Daoy (cell line): ENCODE results near the gene HOMER3. TPM values are rescaled to one million over a fixed set of nuclear protein-coding genes. Genes with fewer than 3 reads are reported as not detected.

ENCODE experiments used
- DNase-seq: peaks from one replicate; pipeline ENCODE4 v3.0.0-alpha.2; 2015; ENCODE audit warnings: low read depth
- total RNA-seq: library from RNA; depleted of rRNA; stranded (reverse); fragments of >200 nt; shearing (Covaris generic); gene quantifications from 2 replicates; pipeline ENCODE4 v1.2.3, GENCODE V29; 2014; rRNA removed

Gene HOMER3
- 30.8 and 32.9 TPM in 2 replicates for total RNA-seq

DNA sequence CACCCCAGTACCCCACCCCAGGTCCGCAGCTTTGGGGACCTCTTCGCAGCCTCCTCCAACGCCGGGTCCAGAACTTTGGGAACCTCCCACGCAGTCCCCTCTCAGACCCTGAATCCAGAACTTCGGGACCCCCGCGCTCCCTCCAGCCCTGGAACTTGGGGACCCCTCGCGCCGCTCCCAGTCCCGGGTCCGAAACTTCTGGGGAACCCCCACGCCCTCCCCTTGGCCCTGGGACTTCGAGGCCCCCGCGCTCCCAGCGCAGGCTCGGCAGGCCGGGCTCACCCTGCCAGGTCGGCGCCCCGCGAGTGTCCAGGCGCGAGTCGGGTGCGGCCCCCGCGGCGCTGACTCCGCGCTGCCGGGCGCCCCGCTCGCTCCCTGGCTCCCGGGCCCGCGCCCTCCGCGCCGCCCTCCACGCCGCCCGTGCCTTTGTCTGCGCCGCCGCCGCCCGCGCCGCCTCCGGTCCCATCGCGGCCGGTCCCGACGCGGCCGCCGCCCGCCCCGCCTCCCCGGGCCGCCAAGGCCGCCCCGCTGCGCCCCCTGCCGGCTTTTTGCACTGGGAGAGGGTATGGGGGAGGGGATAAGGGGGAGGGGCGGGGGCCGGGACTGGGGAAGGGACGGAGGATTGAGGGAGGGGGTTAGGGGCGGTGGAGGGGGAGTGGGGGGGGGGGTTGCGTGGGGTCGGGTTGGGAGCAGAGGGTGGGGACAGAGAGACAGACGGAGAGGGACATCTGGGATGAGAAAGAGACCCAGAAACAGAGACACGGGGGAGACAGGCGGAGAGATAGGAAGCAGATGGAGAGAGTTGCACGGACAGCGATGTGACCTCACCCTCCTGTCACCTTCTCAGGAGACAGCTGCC, at the start of gene HOMER3:
Gene HOMER3 (minus strand): TSS at position 449 of the 859 bp plus-strand sequence. CDS start 2,235 bp downstream, outside the sequence.
- peak; percentile 79 for DNase-seq

DNA sequence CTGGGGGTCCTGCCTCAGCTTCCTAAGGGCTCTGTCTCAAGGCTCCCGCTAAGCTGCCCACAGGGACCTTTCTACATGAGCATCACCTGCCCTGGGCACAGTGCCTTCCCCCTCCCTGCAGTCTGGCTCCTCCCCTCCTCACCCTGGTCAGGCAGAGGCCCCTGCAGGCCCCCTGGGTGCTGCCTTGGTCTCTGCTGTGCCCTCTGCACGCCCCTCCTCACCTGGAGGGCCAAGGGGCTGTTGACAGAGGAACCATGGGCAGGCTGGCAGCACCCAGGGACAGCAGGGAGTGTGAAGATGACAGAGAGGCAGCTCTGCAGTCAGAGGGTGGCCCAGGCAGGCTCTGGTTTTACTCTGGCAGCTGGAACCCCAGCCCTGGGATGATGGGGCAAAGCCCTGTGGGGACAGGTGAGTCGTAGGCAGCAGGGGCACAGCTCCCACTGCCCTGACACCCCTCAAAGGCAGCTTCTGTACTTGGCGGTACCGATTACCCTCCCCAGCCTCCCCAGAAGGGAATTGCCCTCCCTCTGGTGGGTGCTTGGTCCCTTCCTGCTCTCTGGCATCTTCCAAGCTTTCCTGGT, 49.2 kb upstream of the HOMER3 start:
- DNase-seq, result no peak

DNA sequence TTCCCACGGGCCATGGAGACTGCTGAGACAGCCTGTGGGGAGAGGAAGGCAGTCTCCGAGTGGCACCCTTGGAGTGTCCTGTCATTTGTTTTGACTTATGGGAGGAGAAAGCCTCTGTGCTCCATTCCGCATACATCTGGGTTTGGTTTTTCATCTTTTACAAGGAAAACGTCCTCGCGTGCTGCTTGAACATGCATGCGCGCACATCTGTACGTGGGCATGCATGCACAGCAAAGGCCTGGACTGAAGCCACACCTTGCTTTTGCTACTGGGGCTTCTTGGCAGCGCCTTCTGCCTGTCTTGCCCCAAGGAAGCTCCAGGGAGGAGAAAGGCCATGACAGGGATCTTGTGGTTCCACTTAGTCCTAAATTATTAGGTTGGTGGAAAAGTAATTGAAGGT, 48.3 kb upstream of the HOMER3 start:
- DNase-seq, result no peak

DNA sequence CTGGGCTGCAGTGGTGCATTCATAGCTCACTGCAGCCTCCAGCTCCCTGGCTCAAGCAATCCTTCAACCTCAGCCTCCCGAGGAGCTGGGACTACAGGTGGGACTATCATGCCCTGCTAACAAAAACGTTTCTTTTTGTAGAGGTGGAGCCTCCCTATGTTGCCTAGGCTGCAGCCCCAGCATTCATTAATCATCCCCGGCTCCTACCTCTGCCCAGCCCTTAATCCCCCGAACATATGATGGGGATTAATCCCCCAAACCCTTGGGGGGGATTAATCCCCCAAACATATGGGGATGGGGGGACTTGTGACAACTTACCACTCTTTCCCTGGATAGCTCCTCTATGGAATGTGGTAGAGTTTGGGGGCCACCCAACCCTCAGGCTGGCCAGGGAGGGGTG, 46.4 kb upstream of the HOMER3 start:
- no peak for DNase-seq

DNA sequence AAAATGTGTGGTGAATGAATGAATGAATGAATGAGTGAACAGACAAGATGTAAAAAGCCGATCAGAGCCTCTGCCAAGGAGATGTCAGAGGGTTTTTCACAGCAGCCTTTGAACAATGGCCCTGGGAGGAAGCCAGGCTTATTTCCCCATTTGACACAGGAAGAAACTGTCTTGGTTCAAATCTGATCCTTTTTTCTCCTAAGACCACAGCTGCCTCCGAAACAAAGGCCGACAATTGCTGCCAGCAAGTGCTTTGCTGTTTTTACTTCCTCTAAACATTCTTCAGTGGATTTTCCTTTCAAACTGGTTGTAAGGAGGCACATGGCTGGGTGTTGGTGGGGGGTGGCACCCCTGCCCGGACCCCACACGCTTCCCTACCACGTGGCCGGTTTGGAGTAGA, 44.2 kb upstream of the HOMER3 start:
- DNase-seq, result no peak

DNA sequence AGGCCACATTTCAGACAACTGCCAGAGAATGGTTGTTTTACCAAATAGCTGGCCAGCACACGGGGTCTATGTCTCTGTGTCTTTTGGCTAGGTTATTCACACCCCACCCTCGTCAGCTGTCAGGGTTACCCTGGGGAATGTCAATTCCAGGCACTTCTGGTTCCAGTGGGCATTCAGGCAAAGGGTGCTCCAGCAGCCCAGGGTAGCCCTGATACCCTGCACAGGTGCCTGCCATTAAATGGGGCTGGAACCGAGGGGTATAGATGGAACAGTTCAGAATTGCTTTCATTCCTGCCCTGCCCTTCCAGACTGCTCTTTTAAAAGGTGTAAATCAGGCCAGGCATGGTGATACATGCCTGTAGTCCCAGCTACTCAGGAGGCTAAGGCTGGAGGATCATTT, 43.2 kb upstream of the HOMER3 start:
- no peak for DNase-seq

DNA sequence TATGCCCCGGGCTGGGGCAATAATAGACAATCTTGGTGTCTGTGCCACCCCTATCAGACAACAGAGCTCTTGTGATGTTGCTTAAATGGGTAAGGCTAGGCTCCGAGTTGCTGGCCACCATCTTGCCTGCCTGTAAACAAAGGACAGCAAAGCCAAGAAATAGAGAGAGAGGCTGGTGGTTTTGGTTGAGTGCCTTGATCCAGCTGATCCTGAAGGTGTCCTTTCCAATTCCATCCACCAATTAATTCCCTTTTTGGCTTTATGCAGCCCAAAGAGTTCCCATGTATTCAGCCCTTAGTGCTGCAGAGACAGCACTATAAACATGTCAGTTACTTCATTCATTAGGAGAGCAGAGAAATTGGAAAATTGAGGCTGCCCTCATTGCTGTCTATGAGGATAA, 41.7 kb upstream of the HOMER3 start:
- no peak for DNase-seq

DNA sequence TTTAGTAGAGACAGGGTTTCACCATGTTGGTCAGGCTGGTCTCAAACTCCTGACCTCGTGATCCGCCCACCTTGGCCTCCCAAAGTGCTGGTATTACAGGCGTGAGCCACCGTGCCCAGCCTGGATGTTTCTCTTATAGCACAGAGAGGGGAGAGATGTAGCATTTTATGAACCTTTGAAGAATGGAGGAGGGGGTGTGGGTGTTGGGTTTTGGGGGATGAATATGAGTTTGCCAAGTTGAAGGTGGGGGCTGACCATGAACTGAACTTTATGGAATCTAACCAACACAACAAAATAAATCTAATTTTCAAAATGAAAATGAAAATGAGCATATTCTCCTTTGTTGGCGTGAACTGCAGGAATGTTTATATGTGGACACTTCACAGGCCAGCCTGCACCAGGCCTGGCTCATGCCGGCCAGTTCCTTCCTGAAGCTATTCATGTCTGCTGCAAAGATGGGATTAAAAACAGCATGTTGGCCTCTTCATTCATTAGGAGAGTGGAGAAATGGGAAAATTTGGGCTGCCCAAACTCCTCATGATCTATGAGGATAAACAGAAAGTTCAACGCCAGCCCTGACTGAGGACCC, 39.5 kb upstream of the HOMER3 start:
- DNase-seq, result no peak

DNA sequence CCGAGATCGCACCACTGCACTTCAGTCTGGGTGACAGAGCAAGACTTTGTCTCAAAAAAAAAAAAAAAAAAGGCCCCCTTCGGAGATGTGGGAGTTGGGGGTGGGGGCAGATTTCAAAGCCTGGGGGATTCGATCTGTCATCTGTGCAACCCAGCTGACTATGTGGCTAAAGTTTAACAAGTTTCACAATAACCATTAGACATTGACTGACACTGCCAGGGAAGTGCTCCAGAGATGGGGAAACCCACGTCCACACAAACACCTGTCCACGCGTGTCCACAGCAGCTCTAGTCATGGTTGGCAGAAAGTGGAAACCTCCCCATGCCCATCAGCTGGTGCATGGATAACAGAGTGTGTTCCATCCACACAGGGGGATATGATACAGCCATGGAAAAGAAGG, 37.6 kb upstream of the HOMER3 start:
- DNase-seq, result no peak

DNA sequence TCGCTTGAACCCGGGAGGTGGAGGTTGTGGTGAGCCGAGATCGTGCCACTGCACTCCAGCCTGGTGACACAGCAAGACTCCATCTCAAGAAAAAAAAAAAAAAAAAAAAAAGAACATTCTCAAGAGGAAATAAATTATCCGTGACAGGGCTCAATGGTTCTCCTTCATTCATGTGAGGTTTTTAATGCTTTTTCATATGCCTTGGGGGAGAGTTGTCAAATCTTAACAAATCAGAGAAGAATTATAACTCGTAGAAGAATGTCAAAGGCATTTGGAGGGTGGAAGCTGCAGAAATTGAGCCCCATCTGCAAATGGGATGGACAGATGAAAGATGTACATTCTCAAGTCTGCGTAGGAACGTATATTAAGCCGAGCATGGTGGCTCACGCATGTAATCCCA, 34.9 kb upstream of the HOMER3 start:
- DNase-seq, result no peak

DNA sequence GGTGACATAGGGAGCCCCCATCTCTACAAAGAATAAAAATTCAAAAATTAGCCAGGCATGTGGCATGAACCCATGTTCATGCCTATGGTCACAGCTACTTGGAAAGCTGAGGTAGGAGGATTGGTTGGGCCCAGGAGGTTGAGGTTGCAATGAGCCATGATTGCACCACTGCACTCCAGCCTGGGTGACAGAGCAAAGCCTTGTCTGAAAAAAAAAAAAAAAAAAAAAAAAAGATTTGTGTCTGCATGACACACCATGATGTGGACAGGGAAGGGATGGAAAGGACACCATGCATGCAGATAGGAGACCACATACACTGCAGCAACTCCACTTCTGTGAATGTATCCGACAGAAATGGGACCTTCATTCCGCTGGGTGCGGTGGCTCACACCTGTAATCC, 34.0 kb upstream of the HOMER3 start:
- peak; percentile 52 for DNase-seq

DNA sequence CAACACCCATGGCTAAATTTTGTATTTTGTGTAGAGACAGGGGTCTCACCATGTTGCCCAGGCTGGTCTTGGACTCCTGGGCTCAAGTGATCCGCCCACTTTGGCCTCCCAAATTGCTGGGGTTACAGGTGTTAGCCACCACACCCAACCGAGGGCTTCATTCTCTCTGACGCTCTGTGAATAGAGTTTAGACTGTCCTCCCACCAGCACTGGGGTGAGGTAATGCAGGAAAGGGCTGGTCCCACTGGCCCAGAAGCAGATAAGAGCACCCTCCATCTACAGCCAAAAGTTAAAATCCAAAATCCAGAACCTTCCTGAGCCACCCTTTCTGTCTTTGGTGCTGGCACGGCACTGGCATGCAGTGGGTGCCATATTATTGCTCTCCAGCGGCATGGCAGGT, 31.8 kb upstream of the HOMER3 start:
- no peak for DNase-seq

DNA sequence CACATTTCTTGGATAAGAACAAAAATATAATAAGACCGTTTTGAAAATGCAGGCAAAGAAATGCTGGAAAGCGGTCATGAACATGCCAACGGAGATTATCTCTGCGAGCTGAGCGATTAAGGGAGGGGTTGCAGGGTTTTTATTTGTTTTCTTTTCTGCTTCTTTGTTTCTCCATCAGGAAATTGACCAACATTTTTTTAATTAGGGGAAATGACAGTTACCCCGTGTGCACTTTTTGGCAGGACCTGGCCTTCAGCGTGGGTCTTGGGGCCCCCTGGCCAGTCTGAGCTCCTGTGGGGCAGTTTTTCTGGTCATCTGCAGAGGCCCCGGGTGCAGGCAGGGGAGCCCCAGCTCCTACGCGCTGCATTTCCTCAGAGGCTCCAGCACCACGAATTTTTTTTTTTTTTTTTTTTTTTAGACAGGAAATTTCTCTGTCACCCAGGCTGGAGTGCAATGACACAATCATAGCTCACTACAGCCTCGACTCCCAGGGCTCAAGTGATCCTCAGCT, 31.3 kb upstream of the HOMER3 start:
- peak; percentile 54 for DNase-seq

DNA sequence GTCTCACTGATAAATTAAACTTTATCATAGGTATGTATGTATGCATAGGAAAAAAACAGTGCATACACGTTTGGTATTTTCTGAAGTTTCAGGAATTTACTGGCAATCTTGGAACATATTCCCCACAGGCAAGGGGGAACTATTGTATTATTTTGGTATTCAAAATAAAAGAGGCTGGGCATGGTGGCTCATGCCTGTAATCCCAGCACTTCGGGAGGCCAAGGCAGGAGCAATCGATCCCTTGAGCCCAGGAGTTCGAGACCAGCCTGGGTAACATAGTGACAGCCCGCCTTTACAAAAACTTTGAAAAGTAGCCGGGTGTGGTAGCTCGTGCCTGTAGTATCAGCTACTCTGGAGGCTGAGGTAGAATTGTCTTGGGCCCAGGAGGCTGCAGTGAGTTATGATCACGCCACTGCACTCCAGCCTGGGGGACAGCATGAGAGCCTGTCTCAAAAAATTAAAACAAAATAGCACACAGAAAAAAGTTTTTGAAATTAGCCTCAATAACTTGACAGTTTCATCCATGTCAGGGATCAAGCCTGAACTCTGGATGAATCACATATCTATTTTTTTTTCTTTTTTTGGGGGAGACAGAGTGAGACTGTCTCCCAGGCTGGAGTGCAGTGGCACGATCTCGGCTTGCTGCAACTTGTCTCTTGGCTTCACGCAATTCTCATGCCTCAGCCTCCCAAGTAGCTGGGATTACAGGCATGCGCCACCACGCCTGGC, 29.1 kb upstream of the HOMER3 start:
- DNase-seq, result no peak

DNA sequence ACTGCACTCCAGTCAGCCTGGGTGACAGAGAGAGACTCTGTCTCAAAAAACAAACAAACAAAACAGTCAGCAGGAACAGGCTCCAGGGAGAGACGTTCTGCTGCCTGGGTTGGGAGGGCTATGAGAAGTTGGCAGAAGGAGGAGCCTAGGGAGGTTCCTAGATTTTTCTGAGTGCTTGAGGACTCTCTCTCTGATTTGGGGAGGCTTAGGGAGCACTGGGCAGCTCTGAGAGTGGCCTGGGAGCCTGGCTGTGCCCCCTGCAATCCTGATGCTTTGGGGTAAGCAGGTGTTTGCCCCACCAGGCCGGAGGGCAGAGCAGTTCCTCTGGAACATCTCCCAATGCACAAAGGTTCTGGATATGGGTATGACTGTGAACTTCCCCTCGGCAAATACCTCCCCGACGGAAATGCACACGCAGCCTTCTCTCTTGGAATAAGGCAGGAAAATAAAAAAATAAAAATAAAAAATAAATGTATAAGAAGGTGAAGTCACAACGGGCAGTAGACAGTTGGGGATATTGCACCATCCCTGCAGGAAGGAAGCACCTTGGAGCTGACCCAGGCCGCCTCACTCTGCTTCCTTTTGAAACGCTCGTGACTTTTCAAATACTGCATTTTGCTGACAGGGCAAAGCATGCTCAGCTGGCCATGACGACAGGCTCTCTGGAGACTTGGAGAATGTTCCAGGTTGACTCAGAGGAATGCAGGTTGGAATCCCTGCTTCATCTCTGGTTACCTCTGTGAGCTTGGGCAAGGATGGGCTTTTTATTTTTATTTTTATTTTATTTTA, 26.5 kb upstream of the HOMER3 start:
- peak; percentile 36 for DNase-seq

DNA sequence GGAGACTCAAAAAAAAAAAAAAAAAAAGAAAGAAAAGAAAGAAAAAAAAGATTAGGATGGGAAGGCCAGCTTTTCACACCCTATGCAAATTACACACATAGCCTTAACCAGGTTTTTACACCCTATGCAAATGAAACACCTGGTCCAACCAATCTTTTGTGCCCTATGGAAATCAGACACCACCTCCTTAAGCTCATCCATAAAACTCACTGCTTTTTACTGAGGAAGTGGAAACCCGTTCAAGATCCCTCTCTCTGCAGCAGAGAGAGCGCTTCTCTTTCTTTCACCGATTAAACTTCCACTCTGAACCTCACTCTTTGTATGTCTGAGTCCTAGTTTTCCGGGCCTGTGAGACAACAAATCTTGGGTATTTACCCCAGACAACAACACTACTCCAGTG, 25.3 kb upstream of the HOMER3 start:
- no peak for DNase-seq

DNA sequence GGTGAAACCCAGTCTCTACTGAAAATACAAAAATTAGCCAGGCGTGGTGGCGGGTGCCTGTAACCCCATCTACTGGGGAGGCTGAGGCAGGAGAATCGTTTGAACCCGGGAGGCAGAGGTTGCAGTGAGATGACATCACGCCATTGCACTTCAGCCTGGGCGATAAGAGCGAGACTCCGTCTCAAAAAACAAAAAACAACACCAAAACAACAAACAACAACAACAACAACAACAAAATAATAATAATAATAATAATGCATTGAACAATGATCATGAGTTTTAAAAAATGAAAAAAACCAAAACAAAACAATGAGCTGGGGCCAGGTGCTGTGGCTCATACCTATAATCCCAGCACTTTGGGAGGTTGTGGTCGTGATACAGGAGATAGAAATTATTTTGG, 23.1 kb upstream of the HOMER3 start:
- no peak for DNase-seq

DNA sequence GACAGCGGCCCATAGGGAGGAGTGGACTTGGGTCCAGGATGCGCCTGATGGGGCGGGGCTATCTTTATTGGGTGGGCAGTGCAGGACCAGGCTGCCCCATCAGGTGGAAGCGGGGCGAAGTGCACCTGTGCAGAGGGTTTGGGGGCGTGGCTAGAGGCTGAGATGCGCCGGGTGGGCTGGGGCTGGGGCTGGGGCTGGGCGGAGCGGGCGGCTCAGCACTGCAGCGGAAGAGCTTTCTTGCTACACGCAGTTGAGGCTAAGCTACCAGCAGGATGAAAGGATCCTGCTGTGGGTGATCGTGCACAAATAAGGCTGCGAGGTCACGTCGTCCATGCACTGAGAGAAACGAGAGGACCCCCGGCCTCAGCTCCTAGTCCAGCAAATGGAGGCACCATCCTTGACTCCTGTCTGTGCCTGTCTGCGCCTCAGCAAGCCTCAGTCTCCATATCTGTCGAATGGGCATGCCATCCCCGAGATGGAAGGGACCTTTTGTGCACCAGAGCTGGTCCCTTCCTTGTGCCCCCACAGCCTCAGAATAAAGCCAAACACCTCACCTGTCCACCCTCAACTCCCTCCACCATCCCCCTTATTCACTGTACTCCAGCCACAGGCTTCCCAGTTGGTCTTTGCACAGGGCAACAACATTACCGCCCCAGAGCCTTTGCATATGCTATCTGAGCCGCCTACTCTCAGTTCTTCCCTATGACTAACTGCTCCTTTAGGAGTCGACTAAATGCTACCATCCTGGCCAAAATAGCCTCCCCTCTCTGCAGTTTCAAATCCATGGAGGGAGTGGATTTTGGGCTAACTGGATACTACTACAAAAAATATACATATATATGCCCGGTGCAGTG, 21.0 kb upstream of the HOMER3 start:
- no peak for DNase-seq

DNA sequence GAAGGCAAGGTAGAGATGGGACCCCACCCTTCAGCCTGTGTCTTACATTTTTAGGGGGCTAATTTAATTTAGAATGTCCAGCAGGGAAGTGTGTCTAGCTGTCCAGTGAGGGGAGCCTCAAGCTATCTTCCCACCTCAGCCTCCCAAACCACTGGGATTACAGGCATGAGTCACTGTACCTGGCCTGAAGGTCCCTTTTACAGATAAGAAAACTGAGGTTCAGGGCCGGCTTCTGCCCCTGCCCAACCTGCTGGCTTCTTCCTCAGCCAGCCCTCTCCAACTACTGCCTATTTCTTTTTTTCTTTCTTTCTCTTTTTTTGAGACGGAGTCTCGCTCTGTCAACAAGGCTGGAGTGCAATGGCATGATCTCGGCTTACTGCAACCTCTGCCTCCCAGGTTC, 19.4 kb upstream of the HOMER3 start:
- no peak for DNase-seq

DNA sequence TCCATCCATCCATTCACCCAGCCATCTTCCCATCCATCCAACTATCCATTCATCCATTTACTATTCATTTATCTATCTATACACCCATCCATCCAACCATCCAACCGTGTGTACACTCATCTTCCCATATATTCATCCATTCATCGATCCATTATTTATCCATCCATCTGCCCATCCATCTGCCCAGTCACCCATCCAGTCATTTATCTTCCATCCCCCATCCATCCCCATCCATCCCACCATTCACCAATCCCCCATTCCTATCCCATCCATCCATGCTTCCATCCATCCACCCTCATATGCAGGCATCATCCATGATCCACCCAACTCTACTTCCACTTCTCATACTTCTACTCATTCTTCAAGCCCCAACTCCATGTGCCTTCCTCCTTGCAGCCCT, 14.0 kb upstream of the HOMER3 start:
- no peak for DNase-seq
